ENCODE measurements around the gene MAGEC3.

GRCh38 chrX:141917801-141918200 is 79.7 kb downstream of the MAGEC3 start:
- no peak for TF ChIP-seq E2F8 (IDR thresholded peaks at IDR 0.05; ENCODE audit: low read depth, partially characterized antibody)
- TF ChIP-seq, protein P1, sequence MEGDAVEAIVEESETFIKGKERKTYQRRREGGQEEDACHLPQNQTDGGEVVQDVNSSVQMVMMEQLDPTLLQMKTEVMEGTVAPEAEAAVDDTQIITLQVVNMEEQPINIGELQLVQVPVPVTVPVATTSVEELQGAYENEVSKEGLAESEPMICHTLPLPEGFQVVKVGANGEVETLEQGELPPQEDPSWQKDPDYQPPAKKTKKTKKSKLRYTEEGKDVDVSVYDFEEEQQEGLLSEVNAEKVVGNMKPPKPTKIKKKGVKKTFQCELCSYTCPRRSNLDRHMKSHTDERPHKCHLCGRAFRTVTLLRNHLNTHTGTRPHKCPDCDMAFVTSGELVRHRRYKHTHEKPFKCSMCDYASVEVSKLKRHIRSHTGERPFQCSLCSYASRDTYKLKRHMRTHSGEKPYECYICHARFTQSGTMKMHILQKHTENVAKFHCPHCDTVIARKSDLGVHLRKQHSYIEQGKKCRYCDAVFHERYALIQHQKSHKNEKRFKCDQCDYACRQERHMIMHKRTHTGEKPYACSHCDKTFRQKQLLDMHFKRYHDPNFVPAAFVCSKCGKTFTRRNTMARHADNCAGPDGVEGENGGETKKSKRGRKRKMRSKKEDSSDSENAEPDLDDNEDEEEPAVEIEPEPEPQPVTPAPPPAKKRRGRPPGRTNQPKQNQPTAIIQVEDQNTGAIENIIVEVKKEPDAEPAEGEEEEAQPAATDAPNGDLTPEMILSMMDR (IDR thresholded peaks at IDR 0.05 in 2 of 3, conservative IDR thresholded peaks at IDR 0.05 in 1 of 3; ENCODE audit: insufficient read depth in 2 of 3, low read depth in 1 of 3, low read length in 3 of 3) = no peak

Measured in K562 (cell line).